ENCODE data around the gene ALPK1.

DNA sequence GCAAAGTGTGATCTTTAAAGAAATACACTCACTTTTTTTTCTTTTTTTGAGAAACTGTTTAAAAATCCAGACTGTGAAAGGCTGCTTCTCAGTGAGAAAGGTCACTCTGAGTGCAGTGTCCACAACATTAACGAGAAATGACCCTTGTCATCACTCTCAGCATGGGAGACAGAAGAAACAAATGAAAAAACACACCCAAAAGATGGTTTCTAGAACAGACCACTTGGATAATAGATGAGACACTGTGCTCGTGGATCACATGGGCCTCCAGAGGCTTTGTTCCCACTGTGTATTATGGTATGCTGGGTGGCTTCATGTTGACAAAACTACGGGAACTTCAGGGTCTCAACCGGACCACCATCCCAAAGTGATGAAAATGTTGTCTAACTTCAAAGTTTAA lies 153.9 kb downstream of the ALPK1 start:
- TF ChIP-seq, protein P1, sequence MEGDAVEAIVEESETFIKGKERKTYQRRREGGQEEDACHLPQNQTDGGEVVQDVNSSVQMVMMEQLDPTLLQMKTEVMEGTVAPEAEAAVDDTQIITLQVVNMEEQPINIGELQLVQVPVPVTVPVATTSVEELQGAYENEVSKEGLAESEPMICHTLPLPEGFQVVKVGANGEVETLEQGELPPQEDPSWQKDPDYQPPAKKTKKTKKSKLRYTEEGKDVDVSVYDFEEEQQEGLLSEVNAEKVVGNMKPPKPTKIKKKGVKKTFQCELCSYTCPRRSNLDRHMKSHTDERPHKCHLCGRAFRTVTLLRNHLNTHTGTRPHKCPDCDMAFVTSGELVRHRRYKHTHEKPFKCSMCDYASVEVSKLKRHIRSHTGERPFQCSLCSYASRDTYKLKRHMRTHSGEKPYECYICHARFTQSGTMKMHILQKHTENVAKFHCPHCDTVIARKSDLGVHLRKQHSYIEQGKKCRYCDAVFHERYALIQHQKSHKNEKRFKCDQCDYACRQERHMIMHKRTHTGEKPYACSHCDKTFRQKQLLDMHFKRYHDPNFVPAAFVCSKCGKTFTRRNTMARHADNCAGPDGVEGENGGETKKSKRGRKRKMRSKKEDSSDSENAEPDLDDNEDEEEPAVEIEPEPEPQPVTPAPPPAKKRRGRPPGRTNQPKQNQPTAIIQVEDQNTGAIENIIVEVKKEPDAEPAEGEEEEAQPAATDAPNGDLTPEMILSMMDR (IDR thresholded peaks at IDR 0.05; ENCODE audit: borderline replicate concordance, extremely low read depth, low read length, poor library complexity, severe bottlenecking) = no peak
- no peak for TF ChIP-seq EZH2 (IDR thresholded peaks at IDR 0.05; ENCODE audit: borderline replicate concordance, low read depth, low read length, severe bottlenecking)
